Mesendoderm (in vitro differentiated cells): Measurements from ENCODE around the gene ARHGAP32.
A peak's percentile ranks its signal among the peaks of the same experiment; 100 is the strongest.

ENCODE experiments used
- DNase-seq: peaks from one replicate; pipeline ENCODE4 v3.0.0; 2013
- H2AK5ac ChIP-seq: 2 replicates; pipeline ENCODE4 v1.6.1; 2013; ENCODE audit warnings: low read length, inconsistent platforms
- H2BK120ac ChIP-seq: 2 replicates; pipeline ENCODE4 v1.6.1; 2013; ENCODE audit warnings: low read depth, mild to moderate bottlenecking, low read length, moderate library complexity, mixed read lengths
- H2BK15ac ChIP-seq: replicated peaks from 2 replicates; pipeline ENCODE4 v1.6.1; 2013; ENCODE audit warnings: low read depth, mild to moderate bottlenecking, moderate library complexity
- H2BK5ac ChIP-seq: 2 replicates; pipeline ENCODE4 v1.6.1; 2013; ENCODE audit warnings: low read length, inconsistent platforms
- H3K18ac ChIP-seq: 2 replicates; pipeline ENCODE4 v1.6.1; 2013; ENCODE audit warnings: mild to moderate bottlenecking, low read length, mixed read lengths
- H3K23ac ChIP-seq: one replicate; pipeline ENCODE4 v1.6.1; 2013; ENCODE audit warnings: low read length
- H3K27ac ChIP-seq: 2 replicates; pipeline ENCODE4 v1.5.1; 2013; ENCODE audit warnings: low read depth, mild to moderate bottlenecking, inconsistent platforms, low read length, moderate library complexity
- H3K27me3 ChIP-seq: 2 replicates; pipeline ENCODE4 v1.6.1; 2013; ENCODE audit warnings: low read length, control low read depth, mild to moderate bottlenecking, inconsistent platforms; ENCODE audit not compliant: insufficient read depth, poor library complexity
- H3K36me3 ChIP-seq: 2 replicates; pipeline ENCODE4 v1.6.1; 2013; ENCODE audit warnings: low read length, inconsistent platforms; ENCODE audit not compliant: control insufficient read depth, insufficient read depth
- H3K4ac ChIP-seq: one replicate; pipeline ENCODE4 v1.6.1; 2013; ENCODE audit warnings: low read depth, mild to moderate bottlenecking, low read length, moderate library complexity
- H3K4me1 ChIP-seq: 2 replicates; pipeline ENCODE4 v1.6.1; 2013; ENCODE audit warnings: low read depth, low read length, inconsistent platforms; ENCODE audit not compliant: control insufficient read depth
- H3K4me2 ChIP-seq: 2 replicates; pipeline ENCODE4 v1.6.1; 2013; ENCODE audit warnings: low read length
- H3K4me3 ChIP-seq: 2 replicates; pipeline ENCODE4 v1.5.1; 2013; ENCODE audit warnings: mild to moderate bottlenecking, low read length
- H3K56ac ChIP-seq: one replicate; pipeline ENCODE4 v1.6.1; 2013; ENCODE audit warnings: low read length
- H3K79me1 ChIP-seq: 2 replicates; pipeline ENCODE4 v1.6.1; 2013; ENCODE audit warnings: low read length, inconsistent platforms
- H3K79me2 ChIP-seq: 2 replicates; pipeline ENCODE4 v1.6.1; 2013; ENCODE audit warnings: mild to moderate bottlenecking, low read length; ENCODE audit not compliant: control insufficient read depth, insufficient read depth
- H3K9ac ChIP-seq: 2 replicates; pipeline ENCODE4 v1.6.1; 2013; ENCODE audit warnings: low read length, inconsistent platforms
- H4K5ac ChIP-seq: one replicate; pipeline ENCODE4 v1.6.1; 2013; ENCODE audit warnings: low read length
- H4K8ac ChIP-seq: one replicate; pipeline ENCODE4 v1.6.1; 2013; ENCODE audit warnings: low read depth, mild to moderate bottlenecking, control low read depth, low read length, moderate library complexity
- WGBS: extraction: QIAGEN DNeasy Blood & Tissue Kit; methylation state at CpG from one replicate; pipeline ENCODE4 v1.1.7; 2013; ENCODE audit warnings: low lambda C conversion rate, missing lambda C conversion rate; ENCODE audit not compliant: insufficient coverage; ENCODE audit errors: extremely low coverage; 5-methylcytosine and 5-hydroxymethylcytosine counted together

The ARHGAP32 gene

GRCh38 chr11:129086976-129087375 is 105.1 kb downstream of the ARHGAP32 start:
- no peak for DNase-seq
- H3K18ac ChIP-seq = no peak overlapping the region
- no peak overlapping the region for H4K8ac ChIP-seq
- no peak overlapping the region for H3K9ac ChIP-seq
- H3K27ac ChIP-seq = no peak overlapping the region
- H4K5ac ChIP-seq = no peak overlapping the region
- H3K79me2 ChIP-seq = no peaks in the 10 kb centered on the region
- no peak overlapping the region for H3K23ac ChIP-seq
- H3K4ac ChIP-seq = no peak overlapping the region
- H3K79me1 ChIP-seq = no peaks in the 10 kb centered on the region
- no peak overlapping the region for H3K56ac ChIP-seq
- no peak overlapping the region for H3K4me3 ChIP-seq
- no peak overlapping the region for H2BK15ac ChIP-seq
- H3K27me3 ChIP-seq = no peaks in the 10 kb centered on the region
- no peak overlapping the region for H2AK5ac ChIP-seq
- H3K36me3 ChIP-seq = no peaks in the 10 kb centered on the region
- H2BK120ac ChIP-seq = no peak overlapping the region
- H2BK5ac ChIP-seq = no peak overlapping the region
- no peaks in the 10 kb centered on the region for H3K4me1 ChIP-seq
- no CpG with 5 or more reads among the region's 1 CpG for WGBS
- no peak overlapping the region for H3K4me2 ChIP-seq

GRCh38 chr11:129077191-129077590 is 114.9 kb downstream of the ARHGAP32 start:
- Histone ChIP-seq H3K56ac (no peak overlapping the region), H3K27me3 (no peaks in the 10 kb centered on the region), H3K18ac (no peak overlapping the region), H3K27ac (no peak overlapping the region), H2BK5ac (no peak overlapping the region), H3K4me2 (no peak overlapping the region), H3K4ac (no peak overlapping the region), H2BK15ac (no peak overlapping the region), H3K4me1 (no peaks in the 10 kb centered on the region), H3K23ac (no peak overlapping the region), H2AK5ac (no peak overlapping the region), H3K9ac (no peak overlapping the region), H3K79me2 (no peaks in the 10 kb centered on the region), H4K8ac (no peak overlapping the region), H2BK120ac (no peak overlapping the region), H3K36me3 (no peaks in the 10 kb centered on the region), H3K79me1 (peaks cover 1% of the 10 kb centered on the region), H3K4me3 (no peak overlapping the region), H4K5ac (no peak overlapping the region)
- no CpG with 5 or more reads among the region's 5 CpGs for WGBS
- DNase-seq = peak; percentile 47

GRCh38 chr11:129075757-129076156 is 116.4 kb downstream of the ARHGAP32 start:
- H3K27me3 ChIP-seq = no peaks in the 10 kb centered on the region
- H2AK5ac ChIP-seq = no peak overlapping the region
- no peak overlapping the region for H2BK15ac ChIP-seq
- peak; percentile 19 for DNase-seq
- H3K56ac ChIP-seq = no peak overlapping the region
- H3K4me2 ChIP-seq = no peak overlapping the region
- H3K18ac ChIP-seq = no peak overlapping the region
- H3K9ac ChIP-seq = no peak overlapping the region
- H4K5ac ChIP-seq = no peak overlapping the region
- no peak overlapping the region for H3K4me3 ChIP-seq
- no peak overlapping the region for H4K8ac ChIP-seq
- H3K4me1 ChIP-seq = no peaks in the 10 kb centered on the region
- WGBS = no CpG with 5 or more reads among the region's 7 CpGs
- peaks cover 1% of the 10 kb centered on the region for H3K79me1 ChIP-seq
- no peak overlapping the region for H3K4ac ChIP-seq
- no peaks in the 10 kb centered on the region for H3K79me2 ChIP-seq
- H3K23ac ChIP-seq = no peak overlapping the region
- H3K36me3 ChIP-seq = no peaks in the 10 kb centered on the region
- no peak overlapping the region for H2BK5ac ChIP-seq
- H2BK120ac ChIP-seq = no peak overlapping the region
- H3K27ac ChIP-seq = no peak overlapping the region

GRCh38 chr11:129067454-129067853 is 124.7 kb downstream of the ARHGAP32 start:
- no peaks in the 10 kb centered on the region for H3K36me3 ChIP-seq
- no CpG with 5 or more reads among the region's 2 CpGs for WGBS
- H3K79me2 ChIP-seq = no peaks in the 10 kb centered on the region
- no peak overlapping the region for H2AK5ac ChIP-seq
- H3K4me3 ChIP-seq = no peak overlapping the region
- DNase-seq = no peak
- no peak overlapping the region for H4K5ac ChIP-seq
- no peaks in the 10 kb centered on the region for H3K79me1 ChIP-seq
- H3K27me3 ChIP-seq = no peaks in the 10 kb centered on the region
- H3K18ac ChIP-seq = no peak overlapping the region
- no peak overlapping the region for H2BK5ac ChIP-seq
- no peak overlapping the region for H3K4ac ChIP-seq
- no peak overlapping the region for H2BK15ac ChIP-seq
- no peak overlapping the region for H3K4me2 ChIP-seq
- no peak overlapping the region for H2BK120ac ChIP-seq
- H3K27ac ChIP-seq = no peak overlapping the region
- H3K9ac ChIP-seq = no peak overlapping the region
- H3K23ac ChIP-seq = no peak overlapping the region
- H3K4me1 ChIP-seq = no peaks in the 10 kb centered on the region
- H3K56ac ChIP-seq = no peak overlapping the region
- no peak overlapping the region for H4K8ac ChIP-seq

- DNase-seq = no peak
- H3K18ac ChIP-seq = no peak overlapping the region
- no peaks in the 10 kb centered on the region for H3K27me3 ChIP-seq
- no peak overlapping the region for H4K8ac ChIP-seq
- no peak overlapping the region for H3K9ac ChIP-seq
- H3K79me1 ChIP-seq = no peaks in the 10 kb centered on the region
- no peak overlapping the region for H3K27ac ChIP-seq
- H2BK120ac ChIP-seq = no peak overlapping the region
- WGBS = no CpG with 5 or more reads among the region's 1 CpG
- no peak overlapping the region for H4K5ac ChIP-seq
- no peak overlapping the region for H3K4ac ChIP-seq
- no peaks in the 10 kb centered on the region for H3K4me1 ChIP-seq
- no peak overlapping the region for H2BK15ac ChIP-seq
- H3K4me2 ChIP-seq = no peak overlapping the region
- no peaks in the 10 kb centered on the region for H3K79me2 ChIP-seq
- H2BK5ac ChIP-seq = no peak overlapping the region
- H2AK5ac ChIP-seq = no peak overlapping the region
- no peak overlapping the region for H3K23ac ChIP-seq
- H3K36me3 ChIP-seq = no peaks in the 10 kb centered on the region
- H3K56ac ChIP-seq = no peak overlapping the region
- no peak overlapping the region for H3K4me3 ChIP-seq
Observed at GRCh38 chr11:129066229-129066628, 125.9 kb downstream of the ARHGAP32 start.

- H2AK5ac ChIP-seq = no peak overlapping the region
- no peak overlapping the region for H3K9ac ChIP-seq
- H3K18ac ChIP-seq = no peak overlapping the region
- H2BK120ac ChIP-seq = no peak overlapping the region
- H3K36me3 ChIP-seq = no peaks in the 10 kb centered on the region
- H2BK15ac ChIP-seq = no peak overlapping the region
- no peaks in the 10 kb centered on the region for H3K79me2 ChIP-seq
- H2BK5ac ChIP-seq = no peak overlapping the region
- no peak overlapping the region for H3K4me2 ChIP-seq
- H3K4me3 ChIP-seq = no peak overlapping the region
- H3K27me3 ChIP-seq = no peaks in the 10 kb centered on the region
- H3K23ac ChIP-seq = no peak overlapping the region
- no peak overlapping the region for H3K27ac ChIP-seq
- no peak overlapping the region for H3K4ac ChIP-seq
- H3K4me1 ChIP-seq = no peaks in the 10 kb centered on the region
- H3K79me1 ChIP-seq = no peaks in the 10 kb centered on the region
- H4K5ac ChIP-seq = no peak overlapping the region
- DNase-seq = no peak
- H4K8ac ChIP-seq = no peak overlapping the region
- no peak overlapping the region for H3K56ac ChIP-seq
Observed at GRCh38 chr11:129063118-129063517, 129.0 kb downstream of the ARHGAP32 start.
